Measurements from ENCODE around the gene IFI16.
"Not testable (repeated sequence)": the region's sequence is repeated elsewhere in the genome, so short reads cannot be mapped to it uniquely, and the experiment has no call there.

Gene IFI16

GRCh38 chr1:159005676-159006075 is 4.0 kb upstream of the IFI16 start:
- DNase-seq (ENCODE audit: low read depth in 2 of 2): peak in 1 of 2 donors; percentile 93
- no peak for TF ChIP-seq CTCF (IDR thresholded peaks at IDR 0.05; ENCODE audit: low read depth, low read length)
- peak overlapping the region in 1 of 2 donors; percentile 18 for H3K4me3 ChIP-seq (replicated peaks in 1 of 2; ENCODE audit: low read depth in 2 of 2, low read length in 2 of 2)

GRCh38 chr1:159006210-159006807 is 3.4 kb upstream of the IFI16 start:
- not testable (repeated sequence) for DNase-seq (ENCODE audit: low read depth in 2 of 2)
- H3K4me3 ChIP-seq (replicated peaks in 1 of 2; ENCODE audit: low read depth in 2 of 2, low read length in 2 of 2): peak overlapping the region in 1 of 2 donors; percentile 18

- TF ChIP-seq CTCF (IDR thresholded peaks at IDR 0.05; ENCODE audit: low read depth, low read length): no peak
- DNase-seq (ENCODE audit: low read depth in 2 of 2): no peak
- no peak overlapping the region for H3K4me3 ChIP-seq (replicated peaks in 1 of 2; ENCODE audit: low read depth in 2 of 2, low read length in 2 of 2)
Measured at GRCh38 chr1:159007726-159008125, 2.0 kb upstream of the IFI16 start.

- no peak for TF ChIP-seq CTCF (IDR thresholded peaks at IDR 0.05; ENCODE audit: low read depth, low read length)
- H3K4me3 ChIP-seq (replicated peaks in 1 of 2; ENCODE audit: low read depth in 2 of 2, low read length in 2 of 2): no peak overlapping the region
- peak; percentile 28 to 44 for DNase-seq (ENCODE audit: low read depth in 2 of 2)
Measured at GRCh38 chr1:159008744-159009188, 941 bp upstream of the IFI16 start.

- no peak for DNase-seq (ENCODE audit: low read depth in 2 of 2)
- H3K4me3 ChIP-seq (replicated peaks in 1 of 2; ENCODE audit: low read depth in 2 of 2, low read length in 2 of 2): peak overlapping the region; percentile 55 to 68
Measured at GRCh38 chr1:159009287-159009686, 420 bp upstream of the IFI16 start.

GRCh38 chr1:159010391-159010790 is 684 bp downstream of the IFI16 start:
- peak in 1 of 2 donors; percentile 35 for DNase-seq (ENCODE audit: low read depth in 2 of 2)

More at GRCh38 chr1:159009287-159009686, 420 bp upstream of the IFI16 start:
- TF ChIP-seq CTCF (IDR thresholded peaks at IDR 0.05; ENCODE audit: low read depth, low read length): no peak

GRCh38 chr1:159011001-159011400 is 1.3 kb downstream of the IFI16 start:
- peak overlapping the region; percentile 55 to 68 for H3K4me3 ChIP-seq (replicated peaks in 1 of 2; ENCODE audit: low read depth in 2 of 2, low read length in 2 of 2)
- DNase-seq (ENCODE audit: low read depth in 2 of 2): peak; percentile 42 to 45

More at GRCh38 chr1:159010391-159010790, 684 bp downstream of the IFI16 start:
- TF ChIP-seq CTCF (IDR thresholded peaks at IDR 0.05; ENCODE audit: low read depth, low read length): no peak
- peak overlapping the region; percentile 55 to 68 for H3K4me3 ChIP-seq (replicated peaks in 1 of 2; ENCODE audit: low read depth in 2 of 2, low read length in 2 of 2)

- TF ChIP-seq CTCF (IDR thresholded peaks at IDR 0.05; ENCODE audit: low read depth, low read length): no peak
- DNase-seq (ENCODE audit: low read depth in 2 of 2): no peak
- peak overlapping the region; percentile 55 to 68 for H3K4me3 ChIP-seq (replicated peaks in 1 of 2; ENCODE audit: low read depth in 2 of 2, low read length in 2 of 2)
Measured at GRCh38 chr1:159011751-159012150, 2.0 kb downstream of the IFI16 start.

Measured in cardiac fibroblast (primary cell).